ENCODE measurements around the gene HRH1. TPM values are rescaled to one million over a fixed set of nuclear protein-coding genes. Genes with fewer than 3 reads are reported as not detected.

The HRH1 gene
- total and polyA plus RNA-seq, 2 experiments from 2014 or later = not detected

GRCh38 chr3:11165476-11165875 is 11.2 kb downstream of the HRH1 start:
- H4K20me1 ChIP-seq (replicated peaks; ENCODE audit: insufficient read depth) = no peaks in the 10 kb centered on the region
- no peaks in the 10 kb centered on the region for H3K9me2 ChIP-seq (ENCODE audit: insufficient read depth)
- ATAC-seq = no peak
- no peaks in the 10 kb centered on the region for H3K4me1 ChIP-seq (ENCODE audit: insufficient read depth)
- H3K27ac ChIP-seq (ENCODE audit: low read depth) = no peak overlapping the region
- Mint-ChIP-seq H3K27ac (no peak overlapping the region), H3K36me3 (ENCODE audit: low read depth) (no peaks in the 10 kb centered on the region), H3K27me3 (ENCODE audit: insufficient read depth, low read depth, poor library complexity) (peaks cover 12% of the 10 kb centered on the region), H3K9me3 (no peaks in the 10 kb centered on the region), H3K4me3 (no peak overlapping the region), H3K4me1 (no peaks in the 10 kb centered on the region; the same call in 2 of the 3 replicates)
- H3K4me3 ChIP-seq = no peak overlapping the region
- DNase-seq (ENCODE audit: low spot score) = no peak
- no peaks in the 10 kb centered on the region for H3K79me2 ChIP-seq (replicated peaks; ENCODE audit: insufficient read depth)
- H2AFZ ChIP-seq = no peak overlapping the region
- no peaks in the 10 kb centered on the region for H3K27me3 ChIP-seq (ENCODE audit: insufficient read depth)
- no peaks in the 10 kb centered on the region for H3F3A ChIP-seq (replicated peaks; ENCODE audit: low read depth)
- TF ChIP-seq STAT1 (IDR thresholded peaks at IDR 0.05; ENCODE audit: unreplicated experiment) (no peak), EZH2 (IDR thresholded peaks at IDR 0.05; ENCODE audit: low read depth, unreplicated experiment) (no peak), POLR2AphosphoS5 (IDR thresholded peaks at IDR 0.05; ENCODE audit: low read depth) (no peak), ZNF462 (CRISPR knock-in tag; IDR thresholded peaks at IDR 0.05) (no peak), ETS1 (IDR thresholded peaks at IDR 0.05) (no peak), ZNF114 (CRISPR knock-in tag; IDR thresholded peaks at IDR 0.05) (no peak), REST (IDR thresholded peaks at IDR 0.05; ENCODE audit: unreplicated experiment) (no peak), EZH2phosphoT487 (IDR thresholded peaks at IDR 0.05; ENCODE audit: unreplicated experiment) (no peak), CTCF (conservative IDR thresholded peaks at IDR 0.05; ENCODE audit: low read depth in 2 of 2) (no peak), JUNB (IDR thresholded peaks at IDR 0.05; ENCODE audit: unreplicated experiment) (no peak)
- no peak overlapping the region for H3K4me2 ChIP-seq
- H3K36me3 ChIP-seq (ENCODE audit: insufficient read depth) = no peaks in the 10 kb centered on the region
